HEK293T (cell line): Measurements from ENCODE around the gene C4BPB.

Experiments used
- CTBP1 ChIP-seq: fragments of 450-650 bp; IDR thresholded peaks from 2 replicates; pipeline ENCODE4 v1.6.1; 2016; ENCODE audit warnings: borderline replicate concordance
- ELF4 ChIP-seq: fragments of 450-650 bp; IDR thresholded peaks from 2 replicates; pipeline ENCODE4 v1.6.1; 2017; ENCODE audit warnings: antibody characterized with exemption
- FOXA1 ChIP-seq: fragments of 450-650 bp; IDR thresholded peaks from 2 replicates; pipeline ENCODE4 v1.6.1; 2016; ENCODE audit warnings: mild to moderate bottlenecking
- HDGF ChIP-seq: fragments of 450-650 bp; IDR thresholded peaks from 2 replicates; pipeline ENCODE4 v1.6.1; 2017; ENCODE audit warnings: antibody characterized with exemption, borderline replicate concordance
- LEF1 ChIP-seq: fragments of 450-650 bp; IDR thresholded peaks from 2 replicates; pipeline ENCODE4 v1.6.1; 2017; ENCODE audit warnings: mild to moderate bottlenecking, borderline replicate concordance
- NFRKB ChIP-seq: fragments of 450-650 bp; IDR thresholded peaks from 2 replicates; pipeline ENCODE4 v1.6.1; 2016; ENCODE audit warnings: mild to moderate bottlenecking, moderate library complexity
- SP1 ChIP-seq: fragments of 450-650 bp; IDR thresholded peaks from 2 replicates; pipeline ENCODE4 v1.6.1; 2017
- TARDBP ChIP-seq: fragments of 450-650 bp; IDR thresholded peaks from 2 replicates; pipeline ENCODE4 v1.6.1; 2016
- ZNF384 ChIP-seq: fragments of 450-650 bp; IDR thresholded peaks from 2 replicates; pipeline ENCODE4 v1.6.1; 2016

GRCh38 chr1:207084232-207084631 is 4.4 kb upstream of the C4BPB start:
- no peak for TF ChIP-seq ELF4
- no peak for TF ChIP-seq LEF1
- no peak for TF ChIP-seq ZNF384
- TF ChIP-seq FOXA1 = no peak
- TF ChIP-seq CTBP1 = no peak
- TF ChIP-seq SP1 = no peak
- no peak for TF ChIP-seq TARDBP
- TF ChIP-seq NFRKB = no peak
- no peak for TF ChIP-seq HDGF
